Astrocyte (in vitro differentiated cells and primary cell): ENCODE data around the gene FGFRL1. TPM values are rescaled to one million over a fixed set of nuclear protein-coding genes. Genes with fewer than 3 reads are reported as not detected.
A peak's percentile ranks its signal among the peaks of the same experiment; 100 is the strongest.

Experiments
- DNase-seq: peaks from one replicate; pipeline ENCODE4 v3.0.0-alpha.2; 2010; ENCODE audit warnings: low read depth
- FAIRE-seq: peaks from 2 replicates; lab custom pipeline; 2011; peaks lifted over from hg19 to GRCh38; lab: Jason Lieb, UNC
- H2AFZ ChIP-seq: 2 replicates; pipeline ENCODE4 v1.6.0; 2012; ENCODE audit warnings: low read depth, low read length, inconsistent platforms
- H3K27ac ChIP-seq: 2 replicates; pipeline ENCODE4 v1.5.1; 2011; ENCODE audit warnings: low read depth, low read length, inconsistent platforms
- H3K27me3 ChIP-seq: 2 replicates; pipeline ENCODE4 v1.6.0; 2011; ENCODE audit warnings: low read length, inconsistent platforms; ENCODE audit not compliant: insufficient read depth
- H3K36me3 ChIP-seq: 2 replicates; pipeline ENCODE4 v1.5.1; 2011; ENCODE audit warnings: low read length, inconsistent platforms; ENCODE audit not compliant: insufficient read depth
- H3K4me1 ChIP-seq: 2 replicates; pipeline ENCODE4 v1.5.1; 2011; ENCODE audit warnings: low read length, inconsistent platforms; ENCODE audit not compliant: insufficient read depth
- H3K4me2 ChIP-seq: 2 replicates; pipeline ENCODE4 v1.6.0; 2012; ENCODE audit warnings: low read length, inconsistent platforms
- H3K4me3 ChIP-seq: 2 replicates; pipeline ENCODE4 v1.5.1; 2011; ENCODE audit warnings: low read depth, mild to moderate bottlenecking, low read length, inconsistent platforms; ENCODE audit not compliant: insufficient read depth
- H3K79me2 ChIP-seq: 2 replicates; pipeline ENCODE4 v1.6.0; 2012; ENCODE audit warnings: mild to moderate bottlenecking, low read length, inconsistent platforms; ENCODE audit not compliant: insufficient read depth
- H3K9ac ChIP-seq: 2 replicates; pipeline ENCODE4 v1.6.0; 2012; ENCODE audit warnings: mild to moderate bottlenecking, low read length, inconsistent platforms
- H3K9me3 ChIP-seq: 2 replicates; pipeline ENCODE4 v1.5.1; 2012; ENCODE audit warnings: low read depth, mild to moderate bottlenecking, low read length, inconsistent platforms; ENCODE audit not compliant: insufficient read depth
- H4K20me1 ChIP-seq: 2 replicates; pipeline ENCODE4 v1.6.0; 2012; ENCODE audit warnings: low read length, inconsistent platforms; ENCODE audit not compliant: insufficient read depth
- H3K27ac Mint-ChIP-seq: one replicate; pipeline ENCODE4 v1.8.0; 2021; ENCODE audit warnings: mild to moderate bottlenecking, mixed read lengths; ENCODE audit not compliant: unreplicated experiment
- H3K27me3 Mint-ChIP-seq: one replicate; pipeline ENCODE4 v1.8.0; 2021; ENCODE audit warnings: low read depth, mixed read lengths; ENCODE audit not compliant: unreplicated experiment
- H3K36me3 Mint-ChIP-seq: one replicate; pipeline ENCODE4 v1.8.0; 2021; ENCODE audit warnings: low read depth, mixed read lengths; ENCODE audit not compliant: unreplicated experiment
- H3K4me1 Mint-ChIP-seq: one replicate; pipeline ENCODE4 v1.8.0; 2021; ENCODE audit warnings: low read depth, mixed read lengths; ENCODE audit not compliant: unreplicated experiment
- H3K4me3 Mint-ChIP-seq: one replicate; pipeline ENCODE4 v1.8.0; 2021; ENCODE audit warnings: mild to moderate bottlenecking, moderate library complexity, mixed read lengths; ENCODE audit not compliant: unreplicated experiment
- H3K9me3 Mint-ChIP-seq: one replicate; pipeline ENCODE4 v1.8.0; 2021; ENCODE audit warnings: mild to moderate bottlenecking, mixed read lengths; ENCODE audit not compliant: unreplicated experiment
- CTCF ChIP-seq: IDR thresholded peaks from 2 replicates; pipeline ENCODE4 v1.5.1; 2011; ENCODE audit warnings: low read depth, mild to moderate bottlenecking, inconsistent platforms, low read length, moderate library complexity; ENCODE audit not compliant: insufficient read depth
- EZH2 ChIP-seq: IDR thresholded peaks from 2 replicates; pipeline ENCODE4 v1.6.1; 2012; ENCODE audit warnings: mild to moderate bottlenecking, low read length, inconsistent platforms; ENCODE audit not compliant: insufficient read depth
- total RNA-seq: library from RNA; stranded (reverse); gene quantifications from 2 replicates; pipeline ENCODE4 v1.2.1, GENCODE V29; 2021

Gene FGFRL1
- total RNA-seq, 1 donor from 2014 or later, result 64.2 TPM

- Mint-ChIP-seq H3K4me1 (peaks cover 15% of the 10 kb centered on the region), H3K27me3 (no peaks in the 10 kb centered on the region), H3K4me3 (no peak overlapping the region), H3K27ac (peak overlapping the region; percentile 53), H3K36me3 (peaks cover 1% of the 10 kb centered on the region), H3K9me3 (no peaks in the 10 kb centered on the region)
- H3K79me2 ChIP-seq, result no peaks in the 10 kb centered on the region
- peak overlapping the region; percentile 50 for H3K27ac ChIP-seq
- FAIRE-seq (peak; percentile 47), DNase-seq (peak; percentile 57)
- no peaks in the 10 kb centered on the region for H3K9me3 ChIP-seq
- TF ChIP-seq CTCF (no peak), EZH2 (no peak)
- H3K4me3 ChIP-seq, result peak overlapping the region; percentile 40
- H3K36me3 ChIP-seq, result no peaks in the 10 kb centered on the region
- peak overlapping the region; percentile 79 for H3K4me2 ChIP-seq
- H3K4me1 ChIP-seq, result peaks cover 52% of the 10 kb centered on the region
- H3K27me3 ChIP-seq, result no peaks in the 10 kb centered on the region
- peak overlapping the region; percentile 79 for H2AFZ ChIP-seq
- H4K20me1 ChIP-seq, result no peaks in the 10 kb centered on the region
- H3K9ac ChIP-seq, result peak overlapping the region; percentile 26
Observed at GRCh38 chr4:1041147-1041935, 29.9 kb downstream of the FGFRL1 start.

GRCh38 chr4:1041936-1042330 is 30.5 kb downstream of the FGFRL1 start:
- Mint-ChIP-seq H3K4me1 (peaks cover 18% of the 10 kb centered on the region), H3K4me3 (no peak overlapping the region), H3K27ac (peak overlapping the region; percentile 53), H3K9me3 (no peaks in the 10 kb centered on the region), H3K36me3 (peaks cover 1% of the 10 kb centered on the region), H3K27me3 (no peaks in the 10 kb centered on the region)
- H3K36me3 ChIP-seq, result no peaks in the 10 kb centered on the region
- peak overlapping the region; percentile 79 for H3K4me2 ChIP-seq
- H3K4me1 ChIP-seq, result peaks cover 54% of the 10 kb centered on the region
- no peaks in the 10 kb centered on the region for H3K9me3 ChIP-seq
- peak overlapping the region; percentile 26 for H3K9ac ChIP-seq
- no peaks in the 10 kb centered on the region for H3K27me3 ChIP-seq
- FAIRE-seq (no peak), DNase-seq (no peak)
- peak overlapping the region; percentile 79 for H2AFZ ChIP-seq
- H4K20me1 ChIP-seq, result no peaks in the 10 kb centered on the region
- H3K27ac ChIP-seq, result peak overlapping the region; percentile 50
- no peaks in the 10 kb centered on the region for H3K79me2 ChIP-seq
- TF ChIP-seq CTCF (no peak), EZH2 (no peak)
- H3K4me3 ChIP-seq, result peak overlapping the region; percentile 40
